Heart right ventricle (tissue), 16 donors: ENCODE measurements around the gene TRPT1. TPM values are rescaled to one million over a fixed set of nuclear protein-coding genes. Genes with fewer than 3 reads are reported as not detected.

Source experiments
- ATAC-seq, 8 donors: fragments of 200-7000 bp; cut with Tn5 transposase; one replicate each; pipeline ENCODE4 v1.9.1; 2020; ENCODE audit warnings: mild to moderate bottlenecking in 8 of 8, moderate library complexity in 8 of 8, moderate number of reproducible peaks in 1 of 8
- DNase-seq, 2 donors: peaks; one replicate each; pipeline ENCODE4 v3.0.0-alpha.2; 2020
- H3K27ac ChIP-seq, 10 donors: fragments of 200-600 bp; sonication (generic) in 2 of 10; one replicate each; pipeline versions ENCODE4 v1.5.0 to v1.8.0; 2020 to 2022; ENCODE audit warnings: mild to moderate bottlenecking in 3 of 10
- H3K27me3 ChIP-seq, 7 donors: fragments of 200-600 bp; one replicate each; pipeline ENCODE4 v1.8.0; 2021 to 2022; ENCODE audit warnings: mild to moderate bottlenecking in 2 of 7
- H3K36me3 ChIP-seq, 9 donors: fragments of 200-600 bp; sonication (generic) in 1 of 9; one replicate each; pipeline versions ENCODE4 v1.5.0 to v1.8.0; 2020 to 2022; ENCODE audit warnings: mild to moderate bottlenecking in 2 of 9
- H3K4me1 ChIP-seq, 9 donors: fragments of 200-600 bp; sonication (generic) in 1 of 9; one replicate each; pipeline versions ENCODE4 v1.5.0 to v1.8.0; 2020 to 2022; ENCODE audit warnings: mild to moderate bottlenecking in 4 of 9
- H3K4me3 ChIP-seq, 10 donors: fragments of 200-600 bp; sonication (generic) in 2 of 10; one replicate each; pipeline versions ENCODE4 v1.5.0 to v1.8.0; 2020 to 2022; ENCODE audit warnings: mild to moderate bottlenecking in 7 of 10, moderate library complexity in 2 of 10
- H3K9me3 ChIP-seq, 11 donors: fragments of 200-600 bp in 10 of 11; sonication (generic) in 2 of 11; one replicate each; pipeline versions ENCODE4 v1.5.0 to v1.8.0; 2013 to 2022; ENCODE audit warnings: mild to moderate bottlenecking in 2 of 11, control low read depth in 1 of 11, moderate library complexity in 1 of 11
- CTCF ChIP-seq, 9 donors: fragments of 200-600 bp; sonication (generic) in 2 of 9; IDR thresholded peaks; one replicate each; pipeline versions ENCODE4 v1.5.0 to v1.8.0; 2021 to 2022; ENCODE audit warnings: antibody characterized with exemption in 9 of 9, mild to moderate bottlenecking in 5 of 9, moderate library complexity in 1 of 9
- WGBS, 2 donors: extraction: QIAGEN DNeasy Blood & Tissue Kit; methylation state at CpG; one replicate each; pipeline ENCODE4 v1.1.7; 2013; ENCODE audit warnings: inconsistent platforms in 1 of 2; 5-methylcytosine and 5-hydroxymethylcytosine counted together
- intact Hi-C, 10 donors: fragments of 100-400 bp; cut with DNase I; formaldehyde crosslinking; loops; one replicate each; pipeline versions ENCODE4 v1.11.1 to v1.14.2; 2022
- polyA plus RNA-seq, 2 donors: library from polyadenylated mRNA; stranded (reverse); fragments of 200-250 nt; gene quantifications; one replicate each; pipeline ENCODE4 v1.2.3, GENCODE V29; 2013
- total RNA-seq, 10 donors: library from RNA; stranded (reverse); fragmentation: NEBNext Ultra II Directional in 3 of 10; extraction: Animal tissue kit (Norgen Biotek cat#: 25700) in 3 of 10; gene quantifications; one replicate each; pipeline versions ENCODE4 v1.2.1 to v1.2.4, GENCODE V29; 2021 to 2023
- donor health status: Arrhythmogenic right ventricular cardiomyopathy.
- donor health status: ischemic (EF 13 %, LVEDD 7.1; RV severe dilation, severe dysfunction).
- donor health status: healthy with polysubstance abuse.
- donor health status: DM: no; HTN: yes; CAD: no.
- donor health status: DM: no; HTN: no; CAD: no.
- donor health status: ischemic (EF 25% LVEDD 6.9; RV normal size, moderate dysfunction).
- donor health status: ischemic (EF 25% LVEDD 5.7; RV mildly dilated, moderate dysfunction).
- donor health status: healthy.
- donor health status: DM: yes; HTN: yes; CAD: no.
- donor health status: Ischemic cardiomyopathy.
- donor health status: ischemic (EF 35%, LVEDD 5.7; RV mildly dilated, moderate dysfunction).
- donor health status: nonischemic (EF 11% LVEDD 7.7; RV severe dilation, severe dysfunction).
- donor health status: DM: yes; HTN: yes; CAD: no.
- donor health status: PGD.
- donor health status: ischemic (EF 29% LVEDD 5.4; RV normal size, mild dysfunction).
- donor health status: nonischemic (EF 23%, LVEDD 6.1; RV moderate dilation, normal function).

Gene TRPT1
- total and polyA plus RNA-seq, 12 donors = 50.5 to 188 (median 67.1) TPM

- intact Hi-C loops = no loop called here
- WGBS, 2 donors = 84 to 87% methylated on average over 29 of the region's 29 CpGs
- Histone ChIP-seq H3K36me3 (peaks cover 0 to 89% (median 27%) of the 10 kb centered on the region in 9 donors), H3K27me3 (no peaks in the 10 kb centered on the region), H3K4me1 (peaks cover 11 to 21% (median 15%) of the 10 kb centered on the region in 9 donors), H3K9me3 (no peaks in the 10 kb centered on the region), H3K4me3 (no peak overlapping the region), H3K27ac (no peak overlapping the region)
- DNase-seq (no peak), ATAC-seq (no peak)
- no peak for TF ChIP-seq CTCF (IDR thresholded peaks at IDR 0.05)
Measured at GRCh38 chr11:64263021-64263946, 37.3 kb upstream of the TRPT1 start.

- Histone ChIP-seq H3K27me3 (no peaks in the 10 kb centered on the region), H3K27ac (no peak overlapping the region), H3K36me3 (peaks cover 0 to 98% (median 28%) of the 10 kb centered on the region in 9 donors), H3K4me1 (peaks cover 4 to 13% (median 7%) of the 10 kb centered on the region in 9 donors), H3K9me3 (no peaks in the 10 kb centered on the region), H3K4me3 (no peak overlapping the region)
- no peak for TF ChIP-seq CTCF (IDR thresholded peaks at IDR 0.05)
- ATAC-seq (no peak), DNase-seq (no peak)
- 94 to 95% methylated on average over 42 of the region's 42 CpGs for WGBS, 2 donors
- intact Hi-C loops = no loop called here
Measured at GRCh38 chr11:64262271-64263002, 36.5 kb upstream of the TRPT1 start.

GRCh38 chr11:64261556-64262080, 35.6 kb upstream of the TRPT1 start:
- DNase-seq = no peak
- peaks cover 0 to 100% (median 29%) of the 10 kb centered on the region in 9 donors for H3K36me3 ChIP-seq
- no peaks in the 10 kb centered on the region for H3K9me3 ChIP-seq
- TF ChIP-seq CTCF (IDR thresholded peaks at IDR 0.05) = no peak
- H3K27me3 ChIP-seq = no peaks in the 10 kb centered on the region
- H3K4me3 ChIP-seq = no peak overlapping the region
- H3K4me1 ChIP-seq = peaks cover 0 to 4% (median 0%) of the 10 kb centered on the region in 9 donors
- ATAC-seq = no peak
- no peak overlapping the region for H3K27ac ChIP-seq
- 93 to 95% methylated on average over 18 of the region's 18 CpGs for WGBS, 2 donors
- intact Hi-C loops = no loop called here

GRCh38 chr11:64260147-64260708, 34.2 kb upstream of the TRPT1 start:
- Histone ChIP-seq H3K36me3 (peaks cover 0 to 100% (median 32%) of the 10 kb centered on the region in 9 donors), H3K4me1 (no peaks in the 10 kb centered on the region), H3K27ac (no peak overlapping the region), H3K27me3 (no peaks in the 10 kb centered on the region), H3K9me3 (no peaks in the 10 kb centered on the region), H3K4me3 (no peak overlapping the region)
- no peak for ATAC-seq
- 93 to 98% methylated on average over 6 of the region's 6 CpGs for WGBS, 2 donors
- intact Hi-C loops = no loop called here
- no peak for DNase-seq
- TF ChIP-seq CTCF (IDR thresholded peaks at IDR 0.05) = no peak
